GM12891 (cell line): ENCODE measurements around the gene LPO.

Source experiments
- DNase-seq: peaks from one replicate; pipeline ENCODE4 v3.0.0; 2011; ENCODE audit warnings: low spot score; ENCODE audit not compliant: insufficient read length
- FAIRE-seq: peaks from 2 replicates; lab custom pipeline; 2011; peaks lifted over from hg19 to GRCh38; lab: Jason Lieb, UNC
- PAX5 ChIP-seq: IDR thresholded peaks from 2 replicates; pipeline ENCODE4 v1.6.1; 2011; ENCODE audit warnings: low read length, moderate library complexity, mild to moderate bottlenecking; ENCODE audit not compliant: insufficient read depth, severe bottlenecking
- POLR2A ChIP-seq: IDR thresholded peaks from 2 replicates; pipeline ENCODE4 v1.6.1; 2011; ENCODE audit warnings: low read depth, low read length, control low read depth
- POLR2AphosphoS5 ChIP-seq: IDR thresholded peaks from 2 replicates; pipeline ENCODE4 v1.6.1; 2011; ENCODE audit warnings: low read depth, low read length, control low read depth
- POU2F2 ChIP-seq: IDR thresholded peaks from 2 replicates; pipeline ENCODE4 v1.6.1; 2011; ENCODE audit warnings: low read depth, mild to moderate bottlenecking, control low read depth, low read length, moderate library complexity
- SPI1 ChIP-seq: IDR thresholded peaks from 2 replicates; pipeline ENCODE4 v1.6.1; 2011; ENCODE audit warnings: low read depth, low read length, control low read depth
- TAF1 ChIP-seq: IDR thresholded peaks from 2 replicates; pipeline ENCODE4 v1.6.1; 2011; ENCODE audit warnings: low read depth, low read length, control low read depth

Gene LPO

DNA sequence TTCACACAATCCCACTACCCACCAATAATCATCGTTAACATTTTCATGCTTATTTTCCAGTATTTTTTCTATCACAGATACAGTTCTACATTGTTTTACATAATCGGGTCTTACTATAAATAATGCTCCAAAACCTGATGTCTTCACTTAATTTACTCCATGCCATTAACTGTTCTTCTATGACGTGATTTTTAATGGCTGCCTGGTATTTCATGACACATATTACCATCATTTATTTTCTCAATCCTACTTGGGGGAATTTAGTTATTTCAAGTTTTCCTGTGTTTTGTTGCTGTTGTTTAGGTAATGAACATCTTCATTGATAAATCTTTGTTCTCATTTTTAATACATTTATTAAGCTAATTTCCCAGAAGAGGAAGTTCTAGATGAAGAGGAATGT lies 14.7 kb downstream of the LPO start:
- FAIRE-seq (no peak), DNase-seq (no peak)
- TF ChIP-seq SPI1 = no peak
- no peak for TF ChIP-seq PAX5
- no peak for TF ChIP-seq POLR2AphosphoS5
- TF ChIP-seq TAF1 = no peak
- TF ChIP-seq POLR2A = no peak
- no peak for TF ChIP-seq POU2F2

DNA sequence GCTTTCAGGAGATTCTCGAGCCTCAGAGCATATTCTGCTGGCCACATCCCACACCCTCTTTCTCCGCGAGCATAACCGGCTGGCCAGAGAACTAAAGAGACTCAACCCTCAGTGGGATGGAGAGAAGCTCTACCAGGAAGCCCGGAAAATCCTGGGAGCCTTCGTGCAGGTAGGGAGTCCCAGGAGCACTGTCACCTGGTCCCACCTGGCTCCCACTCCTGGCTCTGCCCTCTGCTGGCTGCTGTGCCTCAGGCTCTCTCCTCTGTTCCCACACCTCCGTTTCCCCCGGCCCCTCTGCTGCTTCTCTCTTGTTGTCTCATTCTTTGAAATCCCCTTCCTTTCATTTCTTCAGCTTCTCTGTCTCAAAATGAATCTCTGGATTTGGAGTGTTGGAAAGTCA lies 16.4 kb downstream of the LPO start:
- DNase-seq (no peak), FAIRE-seq (no peak)
- TF ChIP-seq POLR2A (no peak), TAF1 (no peak), POLR2AphosphoS5 (no peak), SPI1 (no peak), PAX5 (no peak), POU2F2 (no peak)

DNA sequence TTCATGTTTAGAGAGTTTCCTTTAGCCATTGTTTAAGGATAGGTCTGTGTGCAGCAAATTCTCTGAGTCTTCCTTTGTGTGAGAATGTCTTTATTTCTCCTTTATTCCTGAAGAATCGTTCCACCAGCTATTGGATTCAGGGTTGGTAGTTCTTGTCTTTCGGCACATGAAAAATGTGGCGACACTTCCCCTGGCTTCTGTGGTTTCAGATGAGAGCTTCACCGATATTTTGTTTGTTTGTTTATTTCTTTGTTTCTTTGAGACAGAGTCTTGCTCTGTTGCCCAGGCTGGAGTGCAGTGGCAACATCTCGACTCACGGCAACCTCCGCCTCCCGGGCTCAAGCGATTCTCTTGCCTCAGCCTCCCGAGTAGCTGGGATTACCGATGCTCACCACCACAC lies 23.8 kb downstream of the LPO start:
- DNase-seq = no peak
- TF ChIP-seq POLR2AphosphoS5 = no peak
- no peak for TF ChIP-seq SPI1
- no peak for TF ChIP-seq TAF1
- TF ChIP-seq POLR2A = no peak
- TF ChIP-seq PAX5 = no peak
- no peak for TF ChIP-seq POU2F2
- no peak for FAIRE-seq

DNA sequence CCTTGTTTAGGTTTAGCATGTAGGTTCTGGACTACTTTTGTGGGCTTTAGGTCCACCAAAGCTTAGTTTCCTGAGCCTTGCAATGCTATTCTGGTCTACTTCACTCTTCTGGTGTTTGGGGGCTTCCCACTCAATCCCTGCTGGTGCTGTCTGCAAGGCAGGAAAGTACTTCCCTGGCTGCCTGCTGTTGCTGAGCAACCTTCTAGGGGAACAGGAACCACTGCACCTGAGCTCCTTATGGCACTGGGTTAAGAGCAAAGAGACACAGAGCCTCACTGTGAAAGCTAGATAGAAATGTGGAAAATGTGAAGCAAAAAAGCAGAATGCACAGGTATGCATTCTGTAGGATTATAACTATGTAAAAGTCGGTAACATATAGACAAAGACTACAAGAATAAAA lies 25.4 kb downstream of the LPO start:
- no peak for TF ChIP-seq POLR2A
- no peak for TF ChIP-seq POU2F2
- no peak for TF ChIP-seq PAX5
- TF ChIP-seq TAF1 = no peak
- DNase-seq (no peak), FAIRE-seq (no peak)

DNA sequence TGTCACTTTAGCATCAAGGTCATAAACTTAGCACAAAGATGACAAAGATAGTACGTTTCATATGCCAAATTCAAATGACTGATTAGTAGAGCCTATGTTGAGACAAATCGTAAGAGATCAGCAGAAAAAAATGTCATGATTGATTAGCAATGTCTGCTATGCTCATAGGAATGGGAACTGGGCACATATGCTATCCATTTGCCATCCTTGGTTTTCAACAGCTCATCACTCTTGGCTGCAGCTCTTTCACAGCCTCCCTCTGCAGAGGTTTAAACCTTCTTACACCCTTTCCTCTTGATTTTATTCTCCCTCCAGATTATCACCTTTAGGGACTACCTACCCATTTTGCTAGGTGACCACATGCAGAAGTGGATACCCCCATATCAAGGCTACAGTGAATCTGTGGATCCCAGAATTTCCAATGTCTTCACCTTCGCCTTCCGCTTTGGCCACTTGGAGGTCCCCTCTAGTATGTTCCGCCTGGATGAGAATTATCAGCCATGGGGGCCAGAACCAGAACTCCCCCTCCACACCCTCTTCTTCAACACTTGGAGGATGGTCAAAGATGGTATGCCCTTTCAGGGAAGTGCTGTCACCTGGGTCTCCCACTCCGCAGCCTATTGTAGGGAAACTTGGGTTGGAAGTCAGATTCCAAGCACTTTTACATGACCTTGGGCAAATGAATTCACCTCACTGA lies 26.2 kb downstream of the LPO start:
- DNase-seq (no peak), FAIRE-seq (no peak)
- TF ChIP-seq POLR2AphosphoS5 (no peak), POLR2A (no peak), POU2F2 (no peak), SPI1 (no peak), PAX5 (no peak), TAF1 (no peak)

DNA sequence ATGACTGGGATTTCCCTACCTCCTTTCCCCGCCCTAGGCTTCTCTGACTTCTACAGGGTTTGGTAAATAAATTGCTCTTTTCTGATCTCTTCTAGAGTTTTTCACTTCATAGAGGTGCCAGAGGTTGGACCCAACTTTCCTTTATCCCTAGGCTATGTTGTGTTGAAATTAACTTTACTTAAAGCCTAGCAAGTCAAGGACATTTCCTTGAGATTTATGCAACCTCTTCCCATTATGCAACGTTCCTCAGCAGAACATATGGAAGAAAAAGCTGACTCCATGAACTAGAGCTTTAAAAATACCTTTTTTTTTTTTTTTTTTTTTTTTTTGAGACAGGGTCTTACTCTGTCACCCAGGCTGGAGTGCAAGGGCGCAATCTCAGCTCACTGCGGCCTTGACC lies 26.9 kb downstream of the LPO start:
- TF ChIP-seq TAF1 (no peak), POLR2AphosphoS5 (no peak), SPI1 (no peak), POLR2A (no peak), POU2F2 (no peak), PAX5 (no peak)
- FAIRE-seq = no peak
- no peak for DNase-seq

DNA sequence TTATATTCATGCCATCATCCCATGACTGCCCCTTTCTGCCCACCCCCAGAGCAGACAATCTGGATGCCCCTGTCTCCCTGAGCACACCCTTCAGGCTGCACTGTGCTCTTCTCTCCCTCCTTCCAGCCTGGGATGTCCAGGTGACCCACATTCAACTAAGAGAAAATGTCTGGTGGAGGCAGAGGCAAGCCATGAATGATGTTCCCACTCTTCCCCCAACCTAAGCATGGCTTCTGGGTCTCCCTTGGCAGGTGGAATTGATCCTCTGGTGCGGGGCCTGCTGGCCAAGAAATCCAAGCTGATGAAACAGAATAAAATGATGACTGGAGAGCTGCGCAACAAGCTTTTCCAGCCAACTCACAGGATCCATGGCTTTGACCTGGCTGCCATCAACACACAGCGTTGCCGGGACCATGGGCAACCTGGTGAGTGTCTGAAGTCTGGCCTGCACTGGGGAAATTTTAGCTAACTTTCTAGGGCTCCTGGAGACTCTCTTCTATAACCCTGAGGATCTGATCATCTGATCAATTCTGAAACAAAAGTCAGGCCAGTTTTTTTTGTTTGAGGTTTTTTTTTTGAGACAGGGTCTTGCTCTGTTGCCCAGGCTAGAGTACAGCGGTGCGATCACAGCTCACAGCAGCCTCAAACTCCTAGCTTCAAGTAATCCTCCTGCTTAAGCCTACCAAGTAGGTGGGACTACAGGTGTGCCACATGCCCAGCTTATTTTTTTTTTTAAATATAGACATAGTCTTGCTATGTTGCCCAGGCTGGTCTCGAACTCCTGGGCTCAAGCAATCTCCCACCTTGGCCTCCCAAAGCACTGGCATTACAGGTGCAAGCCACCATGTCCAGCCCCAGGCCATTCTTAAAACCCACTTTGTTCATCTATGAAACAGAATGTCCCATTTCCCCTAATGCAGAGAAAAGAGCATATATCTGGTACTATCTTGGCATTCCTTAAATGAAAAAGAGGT lies 27.8 kb downstream of the LPO start:
- FAIRE-seq (no peak), DNase-seq (no peak)
- TF ChIP-seq POLR2AphosphoS5 (no peak), TAF1 (no peak), SPI1 (no peak), POLR2A (no peak), POU2F2 (no peak), PAX5 (no peak)

DNA sequence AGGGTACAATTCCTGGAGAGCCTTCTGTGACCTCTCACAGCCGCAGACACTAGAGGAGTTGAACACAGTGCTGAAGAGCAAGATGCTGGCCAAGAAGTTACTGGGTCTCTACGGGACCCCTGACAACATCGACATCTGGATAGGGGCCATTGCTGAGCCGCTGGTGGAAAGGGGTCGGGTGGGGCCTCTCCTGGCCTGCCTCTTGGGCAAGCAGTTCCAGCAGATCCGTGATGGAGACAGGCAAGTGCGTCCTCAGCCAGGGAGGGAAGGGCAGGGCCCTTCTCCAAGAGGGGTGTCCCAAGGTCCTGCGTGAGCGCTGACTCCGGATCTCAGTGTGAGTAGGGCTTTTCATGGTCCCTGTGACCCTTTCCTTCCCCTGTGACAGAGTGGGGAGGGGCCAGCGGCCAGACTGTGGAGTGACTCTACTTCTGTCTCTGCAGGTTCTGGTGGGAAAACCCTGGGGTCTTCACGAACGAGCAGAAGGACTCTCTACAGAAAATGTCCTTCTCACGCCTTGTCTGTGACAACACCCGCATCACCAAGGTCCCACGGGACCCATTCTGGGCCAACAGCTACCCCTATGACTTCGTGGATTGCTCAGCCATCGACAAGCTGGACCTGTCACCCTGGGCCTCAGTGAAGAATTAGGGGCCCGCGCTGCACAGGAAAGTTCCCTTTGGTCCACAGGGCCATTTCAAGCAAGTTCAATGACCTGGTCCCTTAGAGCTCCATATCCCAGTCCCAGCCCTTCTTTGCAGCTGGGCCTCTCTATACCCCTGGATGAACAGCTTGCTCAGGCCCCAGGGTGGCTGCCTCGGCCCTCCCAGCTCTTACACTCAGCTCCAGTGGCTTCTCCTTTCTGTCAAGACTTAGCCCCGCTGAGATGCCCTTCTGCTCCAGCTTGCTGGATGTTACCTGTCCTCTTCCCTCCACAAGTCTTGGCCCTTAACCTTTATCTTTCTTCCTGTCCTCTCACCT lies 29.3 kb downstream of the LPO start:
- no peak for FAIRE-seq
- no peak for TF ChIP-seq TAF1
- no peak for TF ChIP-seq POLR2AphosphoS5
- no peak for DNase-seq

DNA sequence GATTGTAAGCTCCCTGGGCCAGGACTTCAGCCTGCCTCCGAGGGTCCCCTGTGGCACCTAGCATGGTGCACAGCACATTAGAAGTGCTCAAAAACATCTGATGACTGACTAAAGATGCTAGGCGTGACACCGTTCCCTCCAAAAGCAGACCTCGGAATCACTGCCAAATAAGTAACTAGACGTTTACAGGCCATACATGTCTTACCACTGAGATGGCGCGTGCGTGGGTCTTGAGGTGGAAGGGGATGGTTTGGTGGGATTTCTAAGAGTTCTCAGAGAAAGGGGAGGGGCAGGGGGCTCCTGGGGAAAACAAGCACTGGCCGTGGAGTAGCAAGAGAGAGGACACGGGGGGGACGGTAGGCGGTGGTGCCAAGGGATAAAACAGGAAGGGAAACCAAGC lies 29.9 kb downstream of the LPO start:
- TF ChIP-seq PAX5 (no peak), SPI1 (no peak), POU2F2 (no peak), POLR2AphosphoS5 (no peak), POLR2A (no peak), TAF1 (no peak)
- no peak for FAIRE-seq

More for the DNA sequence above, 29.9 kb downstream of the LPO start:
- DNase-seq = no peak
